ENCODE measurements around the gene ACVRL1.

GRCh38 chr12:51922762-51923505 lies 15.6 kb downstream of the ACVRL1 start:
- TF ChIP-seq CTCF (IDR thresholded peaks at IDR 0.05; ENCODE audit: low read depth, low read length, poor library complexity, severe bottlenecking) (no peak), EZH2phosphoT487 (IDR thresholded peaks at IDR 0.05; ENCODE audit: borderline replicate concordance, low read length) (no peak)
